Measurements from ENCODE around the gene SAMD14. TPM values are rescaled to one million over a fixed set of nuclear protein-coding genes. Genes with fewer than 3 reads are reported as not detected.
A peak's percentile ranks its signal among the peaks of the same experiment; 100 is the strongest.

The SAMD14 gene
- total RNA-seq, 1 experiment from 2014 or later: 0.07 TPM

- in situ Hi-C loops (cut with HindIII; ENCODE audit: low pct_unique_long_range_greater_than_20kb, low sequenced_read_pairs): no loop called here
- no peak for DNase-seq (ENCODE audit: low read depth)
Observed at GRCh38 chr17:50107790-50108414, 22.1 kb downstream of the SAMD14 start.

GRCh38 chr17:50106393-50107131, 23.4 kb downstream of the SAMD14 start:
- in situ Hi-C loops (cut with HindIII; ENCODE audit: low pct_unique_long_range_greater_than_20kb, low sequenced_read_pairs): no loop called here

GRCh38 chr17:50105811-50106210, 24.1 kb downstream of the SAMD14 start:
- DNase-seq (ENCODE audit: low read depth): no peak
- in situ Hi-C loops (cut with HindIII; ENCODE audit: low pct_unique_long_range_greater_than_20kb, low sequenced_read_pairs): no loop called here

More at GRCh38 chr17:50106393-50107131, 23.4 kb downstream of the SAMD14 start:
- no peak for DNase-seq (ENCODE audit: low read depth)

- in situ Hi-C loops (cut with HindIII; ENCODE audit: low pct_unique_long_range_greater_than_20kb, low sequenced_read_pairs): no loop called here
- DNase-seq (ENCODE audit: low read depth): no peak
Observed at GRCh38 chr17:50103941-50104340, 26.0 kb downstream of the SAMD14 start.

- in situ Hi-C loops (cut with HindIII; ENCODE audit: low pct_unique_long_range_greater_than_20kb, low sequenced_read_pairs): no loop called here
- DNase-seq (ENCODE audit: low read depth): no peak
Observed at GRCh38 chr17:50103252-50103651, 26.7 kb downstream of the SAMD14 start.

- DNase-seq (ENCODE audit: low read depth): peak; percentile 73
- in situ Hi-C loops (cut with HindIII; ENCODE audit: low pct_unique_long_range_greater_than_20kb, low sequenced_read_pairs): no loop called here
Observed at GRCh38 chr17:50102164-50102991, 27.6 kb downstream of the SAMD14 start.

- peak; percentile 73 for DNase-seq (ENCODE audit: low read depth)
- in situ Hi-C loops (cut with HindIII; ENCODE audit: low pct_unique_long_range_greater_than_20kb, low sequenced_read_pairs): no loop called here
Observed at GRCh38 chr17:50101346-50102163, 28.4 kb downstream of the SAMD14 start.

GRCh38 chr17:50100921-50101345, 29.0 kb downstream of the SAMD14 start:
- peak; percentile 83 for DNase-seq (ENCODE audit: low read depth)

GRCh38 chr17:50100480-50100883, 29.5 kb downstream of the SAMD14 start:
- in situ Hi-C loops (cut with HindIII; ENCODE audit: low pct_unique_long_range_greater_than_20kb, low sequenced_read_pairs): no loop called here
- peak; percentile 48 for DNase-seq (ENCODE audit: low read depth)

More at GRCh38 chr17:50100921-50101345, 29.0 kb downstream of the SAMD14 start:
- in situ Hi-C loops (cut with HindIII; ENCODE audit: low pct_unique_long_range_greater_than_20kb, low sequenced_read_pairs): no loop called here

- in situ Hi-C loops (cut with HindIII; ENCODE audit: low pct_unique_long_range_greater_than_20kb, low sequenced_read_pairs): no loop called here
- DNase-seq (ENCODE audit: low read depth): no peak
Observed at GRCh38 chr17:50099003-50099402, 31.0 kb downstream of the SAMD14 start.

- in situ Hi-C loops (cut with HindIII; ENCODE audit: low pct_unique_long_range_greater_than_20kb, low sequenced_read_pairs): no loop called here
- DNase-seq (ENCODE audit: low read depth): no peak
Observed at GRCh38 chr17:50098583-50098982, 31.4 kb downstream of the SAMD14 start.

- in situ Hi-C loops (cut with HindIII; ENCODE audit: low pct_unique_long_range_greater_than_20kb, low sequenced_read_pairs): no loop called here
- DNase-seq (ENCODE audit: low read depth): no peak
Observed at GRCh38 chr17:50097926-50098325, 32.0 kb downstream of the SAMD14 start.

GRCh38 chr17:50097455-50097854, 32.5 kb downstream of the SAMD14 start:
- in situ Hi-C loops (cut with HindIII; ENCODE audit: low pct_unique_long_range_greater_than_20kb, low sequenced_read_pairs): no loop called here
- no peak for DNase-seq (ENCODE audit: low read depth)

- in situ Hi-C loops (cut with HindIII; ENCODE audit: low pct_unique_long_range_greater_than_20kb, low sequenced_read_pairs): no loop called here
- DNase-seq (ENCODE audit: low read depth): no peak
Observed at GRCh38 chr17:50096758-50097157, 33.2 kb downstream of the SAMD14 start.

- no peak for DNase-seq (ENCODE audit: low read depth)
- in situ Hi-C loops (cut with HindIII; ENCODE audit: low pct_unique_long_range_greater_than_20kb, low sequenced_read_pairs): no loop called here
Observed at GRCh38 chr17:50096092-50096491, 33.9 kb downstream of the SAMD14 start.

- in situ Hi-C loops (cut with HindIII; ENCODE audit: low pct_unique_long_range_greater_than_20kb, low sequenced_read_pairs): no loop called here
- DNase-seq (ENCODE audit: low read depth): no peak
Observed at GRCh38 chr17:50095626-50096037, 34.3 kb downstream of the SAMD14 start.

GRCh38 chr17:50094753-50095619, 35.0 kb downstream of the SAMD14 start, which contains the start of gene PDK2:
Gene PDK2, plus strand, starts transcription at chr17:50095351. Its CDS starts 85 bp downstream, at chr17:50095436.
- DNase-seq (ENCODE audit: low read depth): peak; percentile 95
- in situ Hi-C loops (cut with HindIII; ENCODE audit: low pct_unique_long_range_greater_than_20kb, low sequenced_read_pairs): no loop called here

All from Caki2 (cell line).